T-helper 9 cell (primary cell): Measurements from ENCODE around the gene ZBTB33.

Experiments used
- DNase-seq: peaks from one replicate; pipeline ENCODE4 v3.0.0-alpha.2; 2020
- total RNA-seq, 2 donors: gene quantifications; one replicate each; lab custom pipeline; 2026; lab: John Stamatoyannopoulos, UW

Gene ZBTB33
- total RNA-seq, result 62.5 to 71.1 reads per million in 2 donors

GRCh38 chrX:120250522-120251271 is at the start of gene ZBTB33:
ZBTB33 (plus strand) TSS chrX:120250812; CDS start chrX:120253416, 2,604 bp downstream.
- peak; percentile 70 for DNase-seq

GRCh38 chrX:120200851-120201250 is 49.8 kb upstream of the ZBTB33 start:
- no peak for DNase-seq

GRCh38 chrX:120205816-120206753 is 44.5 kb upstream of the ZBTB33 start:
- no peak for DNase-seq

GRCh38 chrX:120207009-120207605 is 43.5 kb upstream of the ZBTB33 start:
- no peak for DNase-seq

GRCh38 chrX:120213438-120214265 is 37.0 kb upstream of the ZBTB33 start:
- peak; percentile 38 for DNase-seq

- no peak for DNase-seq
These were observed 27.2 kb upstream of the ZBTB33 start for GRCh38 chrX:120223374-120223773.

GRCh38 chrX:120224388-120224787 is 26.2 kb upstream of the ZBTB33 start:
- DNase-seq, result no peak

GRCh38 chrX:120228187-120228908 is 22.3 kb upstream of the ZBTB33 start:
- DNase-seq, result no peak

GRCh38 chrX:120235284-120235683 is 15.3 kb upstream of the ZBTB33 start:
- no peak for DNase-seq

GRCh38 chrX:120236687-120237479 is 13.7 kb upstream of the ZBTB33 start:
- no peak for DNase-seq

GRCh38 chrX:120238933-120239332 is 11.7 kb upstream of the ZBTB33 start:
- no peak for DNase-seq

GRCh38 chrX:120242813-120243212 is 7.8 kb upstream of the ZBTB33 start:
- DNase-seq, result no peak

- no peak for DNase-seq
These were observed 6.2 kb upstream of the ZBTB33 start for GRCh38 chrX:120244395-120244734.

- DNase-seq, result peak; percentile 24
These were observed 5.7 kb upstream of the ZBTB33 start for GRCh38 chrX:120244735-120245498.

- DNase-seq, result no peak
These were observed 929 bp downstream of the ZBTB33 start for GRCh38 chrX:120251471-120252011.

GRCh38 chrX:120253784-120254183 is 3.2 kb downstream of the ZBTB33 start:
- no peak for DNase-seq

- no peak for DNase-seq
These were observed 9.8 kb downstream of the ZBTB33 start for GRCh38 chrX:120260369-120260768.

GRCh38 chrX:120262859-120263708 is 12.5 kb downstream of the ZBTB33 start:
- DNase-seq, result no peak

- DNase-seq, result no peak
These were observed 13.7 kb downstream of the ZBTB33 start for GRCh38 chrX:120264341-120264740.
